ENCODE data around the gene GJA4. TPM values are rescaled to one million over a fixed set of nuclear protein-coding genes. Genes with fewer than 3 reads are reported as not detected.

Gene GJA4
- total and polyA plus RNA-seq, 5 donors from 2014 or later = not detected

GRCh38 chr1:34786521-34787325 lies 6.1 kb upstream of the GJA4 start:
- Mint-ChIP-seq H3K4me1 (peaks cover 0 to 6% (median 4%) of the 10 kb centered on the region in 4 donors), H3K27ac (no peak overlapping the region)
- H3K27me3 ChIP-seq (ENCODE audit: control insufficient read depth, insufficient read depth, low read length) = peaks cover 6% of the 10 kb centered on the region

GRCh38 chr1:34787461-34788420 lies 5.1 kb upstream of the GJA4 start:
- Mint-ChIP-seq H3K27ac (no peak overlapping the region), H3K4me3 (no peak overlapping the region), H3K36me3 (no peaks in the 10 kb centered on the region), H3K27me3 (peaks cover 27% of the 10 kb centered on the region), H3K9me3 (peaks cover 0 to 2% (median 0%) of the 10 kb centered on the region in 7 donors), H3K4me1 (peaks cover 0 to 9% (median 4%) of the 10 kb centered on the region in 4 donors)
- Histone ChIP-seq H3K9me3 (ENCODE audit: control insufficient read depth in 2 of 2, low read length in 2 of 2) (no peaks in the 10 kb centered on the region), H3K27me3 (ENCODE audit: control insufficient read depth, insufficient read depth, low read length) (peaks cover 7% of the 10 kb centered on the region), H3K4me3 (ENCODE audit: low read depth, low read length) (no peak overlapping the region), H3K4me1 (ENCODE audit: control insufficient read depth, insufficient read depth, low read length, poor library complexity, severe bottlenecking) (no peaks in the 10 kb centered on the region), H3K27ac (ENCODE audit: insufficient read depth, low read length, poor library complexity, severe bottlenecking) (no peak overlapping the region), H3K36me3 (ENCODE audit: control insufficient read depth, insufficient read depth, low read length) (no peaks in the 10 kb centered on the region)
- ATAC-seq (ENCODE audit: low read depth in 2 of 2) = no peak
- DNase-seq = peak in 1 of 3 donors; percentile 3

More at GRCh38 chr1:34786521-34787325, 6.1 kb upstream of the GJA4 start:
- H3K4me1 ChIP-seq (ENCODE audit: control insufficient read depth, insufficient read depth, low read length, poor library complexity, severe bottlenecking) = peaks cover 1% of the 10 kb centered on the region
- H3K27ac ChIP-seq (ENCODE audit: insufficient read depth, low read length, poor library complexity, severe bottlenecking) = no peak overlapping the region
- H3K9me3 ChIP-seq (ENCODE audit: control insufficient read depth in 2 of 2, low read length in 2 of 2) = no peaks in the 10 kb centered on the region
- H3K4me3 Mint-ChIP-seq = no peak overlapping the region
- ATAC-seq (ENCODE audit: low read depth in 2 of 2) = peak; percentile 69 to 70
- peaks cover 0 to 2% (median 0%) of the 10 kb centered on the region in 7 donors for H3K9me3 Mint-ChIP-seq
- H3K36me3 ChIP-seq (ENCODE audit: control insufficient read depth, insufficient read depth, low read length) = no peaks in the 10 kb centered on the region
- no peak overlapping the region for H3K4me3 ChIP-seq (ENCODE audit: low read depth, low read length)
- peaks cover 25% of the 10 kb centered on the region for H3K27me3 Mint-ChIP-seq
- H3K36me3 Mint-ChIP-seq = no peaks in the 10 kb centered on the region
- peak; percentile 30 to 69 (median 45) for DNase-seq

GRCh38 chr1:34790985-34791384 lies 1.8 kb upstream of the GJA4 start:
- Histone ChIP-seq H3K27ac (ENCODE audit: insufficient read depth, low read length, poor library complexity, severe bottlenecking) (no peak overlapping the region), H3K36me3 (ENCODE audit: control insufficient read depth, insufficient read depth, low read length) (no peaks in the 10 kb centered on the region), H3K27me3 (ENCODE audit: control insufficient read depth, insufficient read depth, low read length) (peaks cover 7% of the 10 kb centered on the region), H3K9me3 (ENCODE audit: control insufficient read depth in 2 of 2, low read length in 2 of 2) (no peaks in the 10 kb centered on the region), H3K4me3 (ENCODE audit: low read depth, low read length) (no peak overlapping the region), H3K4me1 (ENCODE audit: control insufficient read depth, insufficient read depth, low read length, poor library complexity, severe bottlenecking) (peaks cover 3% of the 10 kb centered on the region)
- Mint-ChIP-seq H3K4me3 (no peak overlapping the region), H3K27ac (peak overlapping the region in 1 of 3 donors; percentile 43), H3K36me3 (no peaks in the 10 kb centered on the region), H3K4me1 (peaks cover 0 to 9% (median 5%) of the 10 kb centered on the region in 4 donors), H3K9me3 (peaks cover 0 to 2% (median 0%) of the 10 kb centered on the region in 7 donors), H3K27me3 (peaks cover 29% of the 10 kb centered on the region)
- DNase-seq (no peak), ATAC-seq (ENCODE audit: low read depth in 2 of 2) (no peak)

- peak overlapping the region in 1 of 4 donors; percentile 46 for H3K4me3 Mint-ChIP-seq
- H3K4me1 Mint-ChIP-seq = peaks cover 0 to 11% (median 2%) of the 10 kb centered on the region in 4 donors
- H3K27ac ChIP-seq (ENCODE audit: insufficient read depth, low read length, poor library complexity, severe bottlenecking) = no peak overlapping the region
- ATAC-seq (ENCODE audit: low read depth in 2 of 2) = no peak
- no peak overlapping the region for H3K27ac Mint-ChIP-seq
- H3K27me3 Mint-ChIP-seq = peaks cover 33% of the 10 kb centered on the region
- no peaks in the 10 kb centered on the region for H3K36me3 Mint-ChIP-seq
- H3K9me3 ChIP-seq (ENCODE audit: control insufficient read depth in 2 of 2, low read length in 2 of 2) = no peaks in the 10 kb centered on the region
- H3K4me3 ChIP-seq (ENCODE audit: low read depth, low read length) = no peak overlapping the region
- H3K4me1 ChIP-seq (ENCODE audit: control insufficient read depth, insufficient read depth, low read length, poor library complexity, severe bottlenecking) = peaks cover 3% of the 10 kb centered on the region
- H3K9me3 Mint-ChIP-seq = peaks cover 0 to 2% (median 0%) of the 10 kb centered on the region in 7 donors
- no peak for DNase-seq
- H3K36me3 ChIP-seq (ENCODE audit: control insufficient read depth, insufficient read depth, low read length) = no peaks in the 10 kb centered on the region
- H3K27me3 ChIP-seq (ENCODE audit: control insufficient read depth, insufficient read depth, low read length) = peaks cover 7% of the 10 kb centered on the region
Measured at GRCh38 chr1:34792424-34792823, 375 bp upstream of the GJA4 start.

GRCh38 chr1:34794001-34794789 lies 1.4 kb downstream of the GJA4 start:
- H3K9me3 Mint-ChIP-seq = peaks cover 0 to 2% (median 0%) of the 10 kb centered on the region in 7 donors
- no peak overlapping the region for H3K4me3 ChIP-seq (ENCODE audit: low read depth, low read length)
- H3K4me1 ChIP-seq (ENCODE audit: control insufficient read depth, insufficient read depth, low read length, poor library complexity, severe bottlenecking) = peaks cover 3% of the 10 kb centered on the region
- H3K27ac ChIP-seq (ENCODE audit: insufficient read depth, low read length, poor library complexity, severe bottlenecking) = no peak overlapping the region
- DNase-seq = no peak
- H3K27me3 ChIP-seq (ENCODE audit: control insufficient read depth, insufficient read depth, low read length) = peaks cover 7% of the 10 kb centered on the region
- no peak overlapping the region for H3K27ac Mint-ChIP-seq
- H3K4me3 Mint-ChIP-seq = no peak overlapping the region
- no peaks in the 10 kb centered on the region for H3K36me3 Mint-ChIP-seq
- no peak for ATAC-seq (ENCODE audit: low read depth in 2 of 2)
- H3K27me3 Mint-ChIP-seq = peaks cover 33% of the 10 kb centered on the region
- H3K4me1 Mint-ChIP-seq = peaks cover 0 to 11% (median 2%) of the 10 kb centered on the region in 4 donors
- H3K9me3 ChIP-seq (ENCODE audit: control insufficient read depth in 2 of 2, low read length in 2 of 2) = no peaks in the 10 kb centered on the region
- H3K36me3 ChIP-seq (ENCODE audit: control insufficient read depth, insufficient read depth, low read length) = no peaks in the 10 kb centered on the region

GRCh38 chr1:34794790-34795180 lies 2.0 kb downstream of the GJA4 start:
- H3K9me3 Mint-ChIP-seq = peaks cover 0 to 2% (median 0%) of the 10 kb centered on the region in 7 donors
- Histone ChIP-seq H3K4me1 (ENCODE audit: control insufficient read depth, insufficient read depth, low read length, poor library complexity, severe bottlenecking) (peaks cover 3% of the 10 kb centered on the region), H3K9me3 (ENCODE audit: control insufficient read depth in 2 of 2, low read length in 2 of 2) (no peaks in the 10 kb centered on the region), H3K27ac (ENCODE audit: insufficient read depth, low read length, poor library complexity, severe bottlenecking) (no peak overlapping the region), H3K27me3 (ENCODE audit: control insufficient read depth, insufficient read depth, low read length) (peaks cover 7% of the 10 kb centered on the region), H3K4me3 (ENCODE audit: low read depth, low read length) (no peak overlapping the region), H3K36me3 (ENCODE audit: control insufficient read depth, insufficient read depth, low read length) (no peaks in the 10 kb centered on the region)
- H3K36me3 Mint-ChIP-seq = no peaks in the 10 kb centered on the region
- no peak overlapping the region for H3K27ac Mint-ChIP-seq
- H3K4me3 Mint-ChIP-seq = no peak overlapping the region
- no peak for DNase-seq
- no peak for ATAC-seq (ENCODE audit: low read depth in 2 of 2)
- H3K4me1 Mint-ChIP-seq = peaks cover 0 to 10% (median 2%) of the 10 kb centered on the region in 4 donors
- peaks cover 33% of the 10 kb centered on the region for H3K27me3 Mint-ChIP-seq

- Histone ChIP-seq H3K9me3 (ENCODE audit: control insufficient read depth in 2 of 2, low read length in 2 of 2) (no peaks in the 10 kb centered on the region), H3K4me1 (ENCODE audit: control insufficient read depth, insufficient read depth, low read length, poor library complexity, severe bottlenecking) (peaks cover 3% of the 10 kb centered on the region), H3K4me3 (ENCODE audit: low read depth, low read length) (no peak overlapping the region), H3K27ac (ENCODE audit: insufficient read depth, low read length, poor library complexity, severe bottlenecking) (no peak overlapping the region), H3K36me3 (ENCODE audit: control insufficient read depth, insufficient read depth, low read length) (no peaks in the 10 kb centered on the region), H3K27me3 (ENCODE audit: control insufficient read depth, insufficient read depth, low read length) (peaks cover 8% of the 10 kb centered on the region)
- Mint-ChIP-seq H3K27me3 (peaks cover 24% of the 10 kb centered on the region), H3K27ac (no peak overlapping the region), H3K4me1 (peaks cover 0 to 7% (median 2%) of the 10 kb centered on the region in 4 donors), H3K4me3 (no peak overlapping the region), H3K9me3 (peaks cover 0 to 2% (median 0%) of the 10 kb centered on the region in 7 donors), H3K36me3 (peaks cover 3% of the 10 kb centered on the region)
- ATAC-seq (ENCODE audit: low read depth in 2 of 2) = no peak
- DNase-seq = no peak
Measured at GRCh38 chr1:34795916-34796315, 3.1 kb downstream of the GJA4 start.

Data from CD4-positive, CD25-positive, alpha-beta regulatory T cell (primary cell).